Measurements from ENCODE around the gene TRAF6.

TRAF6 gene

GRCh38 chr11:36460220-36460619, 49.9 kb downstream of the TRAF6 start:
- in situ Hi-C loops (cut with HindIII; ENCODE audit: low sequenced_read_pairs), result no loop called here

DNA sequence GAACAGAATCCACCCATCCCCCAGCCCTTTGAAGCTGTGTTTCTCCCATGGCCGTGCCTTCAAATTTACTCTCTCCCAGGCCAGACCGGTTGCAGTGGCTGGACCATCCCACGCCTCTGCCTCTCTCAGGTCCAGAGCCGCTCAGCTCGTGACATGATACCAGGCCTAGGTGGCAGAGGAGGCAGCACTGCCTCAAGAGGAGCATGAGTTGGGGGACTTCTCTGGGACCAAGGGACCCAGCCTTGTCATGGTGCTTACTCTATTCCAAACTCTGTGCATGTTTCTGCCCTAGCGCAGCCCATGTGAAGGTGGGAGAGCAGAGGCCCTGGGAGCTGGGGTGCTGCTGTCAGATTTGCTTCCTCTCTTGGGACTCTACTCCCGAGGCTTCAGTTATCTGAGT, 51.0 kb downstream of the TRAF6 start:
- in situ Hi-C loops (cut with HindIII; ENCODE audit: low sequenced_read_pairs), result no loop called here

GRCh38 chr11:36458129-36458915, 51.8 kb downstream of the TRAF6 start:
- in situ Hi-C loops (cut with HindIII; ENCODE audit: low sequenced_read_pairs), result no loop called here

- in situ Hi-C loops (cut with HindIII; ENCODE audit: low sequenced_read_pairs), result no loop called here
Observed at GRCh38 chr11:36456156-36456555, 53.9 kb downstream of the TRAF6 start.

DNA sequence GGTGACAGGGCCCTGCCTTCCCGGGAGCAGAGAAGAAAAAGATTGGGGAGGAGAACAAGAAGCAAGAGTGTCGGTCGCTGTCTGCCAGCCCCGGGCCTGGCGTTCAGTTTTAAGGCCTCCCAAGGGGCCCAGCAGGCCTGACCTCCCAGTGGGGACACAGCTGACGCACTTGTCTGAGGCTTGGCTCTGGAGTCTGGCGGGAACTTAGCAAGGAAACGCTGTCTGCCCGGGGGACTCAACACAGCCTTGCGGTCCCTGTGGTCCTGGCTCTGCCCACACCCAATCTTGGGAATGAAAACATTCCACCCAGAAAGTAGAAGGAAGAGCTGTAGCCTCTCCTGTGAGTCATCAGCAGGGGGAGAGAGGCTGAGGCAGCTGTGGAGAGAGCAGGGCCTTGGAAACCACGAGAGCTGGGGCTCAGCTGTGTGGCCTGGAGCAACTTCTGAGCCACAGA, 54.4 kb downstream of the TRAF6 start:
- in situ Hi-C loops (cut with HindIII; ENCODE audit: low sequenced_read_pairs), result no loop called here

DNA sequence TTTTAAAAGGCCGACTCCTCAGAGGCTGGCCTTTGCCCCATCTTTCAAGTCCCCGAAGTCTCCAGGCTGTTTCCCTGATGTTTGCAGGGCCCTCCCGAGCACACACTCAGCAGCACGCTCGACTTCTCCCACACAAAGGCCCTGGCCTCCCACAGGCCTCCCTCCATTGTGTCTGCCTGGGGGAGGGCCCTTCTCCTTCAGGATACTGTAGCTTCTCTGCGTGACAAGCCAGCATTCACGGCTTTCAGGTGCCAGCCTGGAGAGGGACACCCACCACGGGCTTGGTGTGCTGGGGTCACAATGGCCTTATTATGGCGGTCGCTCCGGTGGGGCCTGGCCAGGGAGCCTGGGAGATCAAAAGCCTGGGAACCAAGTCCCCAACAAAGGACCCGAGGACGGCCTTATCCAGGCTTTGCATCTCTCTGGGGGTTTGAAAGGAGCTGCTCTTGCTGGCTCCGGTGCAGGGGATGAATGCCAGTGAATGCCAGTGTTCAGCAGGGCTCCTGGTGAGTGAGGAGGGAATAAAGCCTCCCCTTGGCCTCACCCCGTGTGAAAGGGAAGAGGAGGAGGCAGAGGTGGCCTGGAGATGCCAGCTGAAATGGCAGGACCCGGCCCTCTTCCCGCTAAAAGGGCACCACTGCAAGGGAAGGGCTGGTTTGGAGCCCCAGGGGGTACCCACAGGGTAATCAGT, 55.0 kb downstream of the TRAF6 start:
- in situ Hi-C loops (cut with HindIII; ENCODE audit: low sequenced_read_pairs), result no loop called here

DNA sequence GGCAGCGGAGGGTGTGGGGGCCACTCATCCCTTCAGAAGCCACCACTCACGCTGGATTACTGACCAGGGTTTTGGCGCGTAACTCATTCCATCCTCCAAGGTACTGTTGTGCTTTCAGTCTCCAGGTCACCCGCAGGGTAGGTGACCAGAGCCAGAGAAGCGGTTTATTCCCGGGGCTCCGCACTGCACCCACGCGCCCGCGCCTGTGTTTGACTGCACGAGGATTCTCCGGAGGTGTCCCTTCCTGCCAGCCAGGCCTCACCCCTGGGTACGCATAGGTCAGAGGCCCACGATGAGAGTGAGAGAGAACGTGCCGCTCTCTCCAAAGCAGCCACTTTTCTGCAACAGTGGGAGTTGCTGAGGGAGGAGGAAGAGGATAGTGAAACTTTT, 55.5 kb downstream of the TRAF6 start:
- in situ Hi-C loops (cut with HindIII; ENCODE audit: low sequenced_read_pairs), result no loop called here

- in situ Hi-C loops (cut with HindIII; ENCODE audit: low sequenced_read_pairs), result no loop called here
Observed at GRCh38 chr11:36453678-36454077, 56.4 kb downstream of the TRAF6 start.

- in situ Hi-C loops (cut with HindIII; ENCODE audit: low sequenced_read_pairs), result no loop called here
Observed at GRCh38 chr11:36452961-36453360, 57.1 kb downstream of the TRAF6 start.

DNA sequence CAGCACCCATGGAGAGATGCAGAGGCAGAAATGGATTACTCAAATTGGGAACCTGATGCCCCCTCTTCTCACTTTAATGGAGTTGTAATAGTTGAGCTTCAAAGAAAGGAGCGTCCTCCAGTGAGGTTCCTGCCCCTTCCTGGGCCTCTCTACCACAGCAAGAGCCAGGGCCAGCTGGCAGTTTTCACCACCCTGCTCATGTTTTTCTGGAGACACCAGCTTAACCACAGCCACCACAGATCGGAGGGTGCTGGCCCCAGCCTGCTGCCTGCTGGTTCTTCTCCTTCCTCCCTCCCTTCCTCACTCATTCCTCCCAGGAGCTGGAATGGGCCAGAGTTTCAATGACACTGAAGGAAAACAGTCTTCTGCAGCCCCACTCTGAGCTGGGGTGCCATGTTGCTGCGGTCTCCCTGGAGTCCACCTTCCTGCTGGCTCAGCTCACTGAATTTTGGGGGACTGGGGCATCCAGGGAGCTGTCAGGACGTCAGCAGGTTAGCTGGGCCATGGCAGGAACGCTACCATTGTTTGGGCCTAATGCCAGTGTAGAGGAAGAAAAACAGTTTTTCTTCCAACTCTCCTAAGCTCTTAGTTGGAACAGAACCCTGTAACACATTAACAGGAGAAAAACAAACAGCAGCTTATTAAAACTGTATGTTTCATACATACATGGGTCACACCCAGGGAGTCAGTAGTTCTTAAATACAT, 57.7 kb downstream of the TRAF6 start:
- in situ Hi-C loops (cut with HindIII; ENCODE audit: low sequenced_read_pairs), result no loop called here

GRCh38 chr11:36451681-36452080, 58.4 kb downstream of the TRAF6 start:
- in situ Hi-C loops (cut with HindIII; ENCODE audit: low sequenced_read_pairs), result no loop called here

- in situ Hi-C loops (cut with HindIII; ENCODE audit: low sequenced_read_pairs), result no loop called here
Observed at GRCh38 chr11:36451045-36451444, 59.0 kb downstream of the TRAF6 start.

- in situ Hi-C loops (cut with HindIII; ENCODE audit: low sequenced_read_pairs), result no loop called here
Observed at GRCh38 chr11:36450110-36450572, 59.9 kb downstream of the TRAF6 start.

- in situ Hi-C loops (cut with HindIII; ENCODE audit: low sequenced_read_pairs), result no loop called here
Observed at GRCh38 chr11:36449561-36450096, 60.4 kb downstream of the TRAF6 start.

- in situ Hi-C loops (cut with HindIII; ENCODE audit: low sequenced_read_pairs), result no loop called here
Observed at GRCh38 chr11:36447947-36448346, 62.1 kb downstream of the TRAF6 start.

- in situ Hi-C loops (cut with HindIII; ENCODE audit: low sequenced_read_pairs), result no loop called here
Observed at GRCh38 chr11:36447514-36447913, 62.6 kb downstream of the TRAF6 start.

DNA sequence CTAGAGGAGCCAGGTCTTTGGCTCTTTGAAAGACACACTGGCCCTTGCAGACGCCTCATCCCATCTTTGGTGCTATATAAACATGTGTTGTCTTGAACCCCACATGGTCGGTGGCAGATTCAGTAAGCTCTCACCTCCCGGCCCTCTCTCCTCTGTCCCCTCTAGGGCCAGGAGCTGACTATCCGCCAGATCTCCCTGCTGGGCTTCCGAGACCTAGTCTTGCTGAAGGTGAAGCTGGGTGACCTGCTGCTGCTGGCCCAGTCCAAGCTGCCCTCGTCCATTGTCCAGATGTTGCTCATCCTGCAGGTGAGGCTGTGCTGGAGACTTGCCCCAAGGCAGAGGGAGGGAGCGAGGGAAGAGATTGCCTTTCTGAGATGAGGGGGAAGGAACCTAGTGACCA, 63.9 kb downstream of the TRAF6 start:
- in situ Hi-C loops (cut with HindIII; ENCODE audit: low sequenced_read_pairs), result no loop called here

DNA sequence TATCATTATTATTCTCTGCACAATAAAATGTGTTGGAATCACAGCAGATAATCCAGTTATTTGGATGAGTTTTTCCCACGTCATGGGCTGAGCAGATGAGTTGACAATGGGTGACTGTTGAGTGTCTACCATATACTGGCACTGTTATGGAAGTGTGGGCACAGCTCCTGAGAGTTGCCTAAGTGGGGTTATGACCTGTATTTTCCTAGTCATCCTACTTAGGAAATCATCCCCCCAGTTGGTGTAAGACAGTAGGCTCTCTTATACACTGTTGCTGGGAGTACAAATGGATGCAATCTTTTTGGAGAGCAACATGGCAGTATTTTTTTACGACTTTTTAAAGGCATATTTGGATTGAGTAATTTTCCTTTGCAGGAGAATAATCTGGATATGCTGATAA, 66.4 kb downstream of the TRAF6 start:
- in situ Hi-C loops (cut with HindIII; ENCODE audit: low sequenced_read_pairs), result no loop called here

DNA sequence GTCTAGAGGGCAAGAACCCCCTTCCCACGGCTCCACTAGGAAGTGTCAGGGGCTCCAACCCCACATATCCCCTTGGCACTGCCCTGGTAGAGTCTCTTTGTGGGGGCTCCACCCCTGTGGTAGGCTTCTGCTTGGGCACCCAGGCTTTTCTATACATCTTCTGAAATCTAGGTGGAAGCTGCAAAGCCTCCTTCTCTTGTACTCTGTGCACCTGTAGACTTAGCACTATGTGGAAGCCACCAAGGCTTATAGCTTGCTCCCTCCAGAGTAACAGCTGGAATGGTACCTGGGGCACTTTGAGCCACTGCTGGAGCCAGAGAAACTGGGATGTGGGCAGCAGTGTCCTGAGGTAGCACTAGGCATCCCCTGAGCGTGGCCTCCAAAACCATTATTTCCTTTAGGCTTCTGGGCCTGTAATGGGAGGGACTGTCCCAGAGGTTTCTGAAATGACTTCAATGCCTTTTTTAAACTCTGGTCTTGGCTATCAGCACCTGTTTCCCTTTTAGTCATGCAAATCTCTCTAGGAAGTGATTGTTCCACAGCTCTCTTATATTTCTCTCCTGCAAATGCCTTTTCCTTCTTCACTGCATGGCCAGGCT, 68.4 kb downstream of the TRAF6 start:
- in situ Hi-C loops (cut with HindIII; ENCODE audit: low sequenced_read_pairs), result no loop called here

DNA sequence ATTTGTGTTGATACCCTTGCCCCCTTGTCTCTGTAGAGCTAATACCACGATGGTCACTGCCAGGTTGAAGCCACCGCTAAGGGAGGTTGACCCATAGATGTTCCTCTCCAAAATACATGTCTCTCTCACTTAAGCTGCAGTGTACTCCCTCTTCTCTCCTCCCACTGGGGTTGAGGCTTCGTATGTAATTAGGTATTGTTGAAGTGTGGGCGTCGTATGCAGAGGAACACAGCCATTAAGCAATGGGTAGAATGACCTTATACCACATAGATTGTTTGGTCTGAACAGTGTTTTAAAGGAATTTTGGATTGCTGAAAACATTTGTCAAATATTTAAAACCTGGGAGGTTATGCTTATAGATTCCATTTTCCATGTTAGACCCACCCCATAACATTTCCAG, 71.9 kb downstream of the TRAF6 start:
- in situ Hi-C loops (cut with HindIII; ENCODE audit: low sequenced_read_pairs), result no loop called here

DNA sequence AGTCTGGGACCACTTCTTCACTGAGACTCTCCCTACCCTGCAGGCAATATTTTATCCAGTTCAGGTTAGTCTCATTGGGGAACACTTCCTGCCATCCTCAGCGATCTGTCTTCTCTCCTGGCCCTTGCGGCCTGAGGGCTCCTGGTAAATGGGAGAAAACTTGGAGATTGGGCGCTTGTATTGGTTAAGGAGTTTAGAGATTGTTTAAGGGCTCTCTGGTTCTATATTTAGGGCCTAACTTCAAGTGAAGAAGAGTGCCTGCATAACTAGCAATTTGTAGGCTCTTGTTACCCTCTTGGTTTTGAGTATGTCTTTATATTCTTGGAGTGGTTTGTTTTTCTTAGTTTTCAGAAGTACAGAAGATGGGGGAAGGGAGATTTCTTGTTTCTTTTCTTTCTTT, 72.7 kb downstream of the TRAF6 start:
- in situ Hi-C loops (cut with HindIII; ENCODE audit: low sequenced_read_pairs), result no loop called here
